Measurements from ENCODE around the gene KRTAP9-6.
"Not testable (repeated sequence)": the region's sequence is repeated elsewhere in the genome, so short reads cannot be mapped to it uniquely, and the experiment has no call there.

The KRTAP9-6 gene

GRCh38 chr17:41265078-41265477 lies at the start of gene KRTAP9-6:
Gene KRTAP9-6, plus strand, starts transcription at chr17:41265378. Its CDS starts 0 bp downstream, at chr17:41265378.
- DNase-seq (ENCODE audit: low read depth in 2 of 3, low spot score in 1 of 3), result no peak

GRCh38 chr17:41215681-41216080 lies 49.5 kb upstream of the KRTAP9-6 start:
- no peak for DNase-seq (ENCODE audit: low read depth in 2 of 3, low spot score in 1 of 3)

- no peak for DNase-seq (ENCODE audit: low read depth in 2 of 3, low spot score in 1 of 3)
Measured at GRCh38 chr17:41223821-41224220, 41.4 kb upstream of the KRTAP9-6 start.

DNA sequence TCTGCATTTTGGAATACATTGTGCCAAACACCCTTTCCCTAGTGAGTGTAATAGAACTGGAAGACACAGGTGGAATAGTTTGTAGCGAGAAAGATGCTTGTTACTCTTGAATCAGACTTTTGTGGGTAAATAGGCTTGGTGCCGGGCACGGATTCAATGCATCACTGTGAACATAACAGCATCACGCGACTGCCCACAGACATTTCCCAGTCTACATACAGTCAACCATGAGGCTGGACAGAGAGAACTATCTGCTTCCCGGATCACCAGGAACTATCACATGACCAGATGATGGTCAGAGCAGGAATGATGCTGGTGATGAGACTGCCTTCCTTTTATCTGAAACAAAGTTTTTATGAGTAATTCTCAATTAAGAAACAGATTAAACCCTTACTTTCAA lies 39.1 kb upstream of the KRTAP9-6 start:
- no peak for DNase-seq (ENCODE audit: low read depth in 2 of 3, low spot score in 1 of 3)

DNA sequence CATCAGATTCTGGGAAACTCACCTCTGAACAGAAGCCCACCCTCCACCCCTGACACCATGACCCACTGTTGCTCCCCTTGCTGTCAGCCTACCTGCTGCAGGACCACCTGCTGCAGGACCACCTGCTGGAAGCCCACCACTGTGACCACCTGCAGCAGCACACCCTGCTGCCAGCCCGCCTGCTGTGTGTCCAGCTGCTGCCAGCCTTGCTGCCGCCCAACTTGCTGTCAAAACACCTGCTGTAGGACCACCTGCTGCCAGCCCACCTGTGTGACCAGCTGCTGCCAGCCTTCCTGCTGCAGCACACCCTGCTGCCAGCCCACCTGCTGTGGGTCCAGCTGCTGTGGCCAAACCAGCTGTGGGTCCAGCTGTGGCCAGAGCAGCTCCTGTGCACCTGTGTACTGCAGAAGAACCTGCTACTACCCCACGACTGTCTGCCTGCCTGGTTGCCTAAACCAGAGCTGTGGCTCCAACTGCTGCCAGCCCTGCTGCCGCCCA lies 38.5 kb upstream of the KRTAP9-6 start, which contains the start of gene KRTAP9-2:
Gene KRTAP9-2, plus strand, starts transcription at position 51 of the 498 bp plus-strand sequence. Its CDS starts 7 bp downstream, at position 58.
- not testable (repeated sequence) for DNase-seq (ENCODE audit: low read depth in 2 of 3, low spot score in 1 of 3)

DNA sequence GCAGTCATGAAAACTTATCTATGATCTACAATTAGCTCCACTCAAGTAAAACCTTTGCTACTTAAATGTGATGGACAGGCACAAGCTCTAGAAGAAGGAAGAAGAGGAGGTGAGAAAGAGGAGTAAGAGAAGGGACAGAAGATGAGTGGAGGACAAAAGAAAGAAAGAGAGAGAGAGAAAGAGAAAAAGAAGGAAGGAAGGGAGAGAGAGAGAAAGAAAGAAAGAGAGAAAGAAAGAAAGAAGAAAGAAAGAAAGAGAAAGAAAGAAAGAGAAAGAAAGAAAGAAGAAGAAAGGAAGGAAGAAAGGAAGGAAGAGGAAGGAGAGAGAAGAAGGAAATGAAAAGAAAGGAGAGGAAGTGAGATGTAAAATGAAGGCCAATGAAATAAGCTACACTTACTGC lies 35.1 kb upstream of the KRTAP9-6 start:
- no peak for DNase-seq (ENCODE audit: low read depth in 2 of 3, low spot score in 1 of 3)

DNA sequence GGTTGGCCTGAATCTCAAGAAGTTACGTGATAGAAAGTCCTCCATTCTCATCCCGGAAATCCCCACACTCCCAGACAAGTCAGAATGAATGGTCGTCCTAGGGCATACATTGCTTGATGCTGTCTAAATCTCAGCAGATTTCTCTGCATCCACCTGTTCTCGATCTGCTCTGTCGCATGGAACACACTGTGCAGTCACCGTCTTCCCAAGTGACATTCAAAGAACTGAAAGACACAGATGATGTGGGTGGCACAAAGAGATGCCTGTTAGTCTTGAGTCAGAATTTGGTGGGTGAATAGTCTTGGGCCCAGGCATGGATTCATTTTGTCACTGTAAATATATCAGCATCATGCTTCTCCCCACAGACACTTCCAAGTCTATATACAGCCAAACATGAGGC lies 33.4 kb upstream of the KRTAP9-6 start:
- DNase-seq (ENCODE audit: low read depth in 2 of 3, low spot score in 1 of 3), result no peak

DNA sequence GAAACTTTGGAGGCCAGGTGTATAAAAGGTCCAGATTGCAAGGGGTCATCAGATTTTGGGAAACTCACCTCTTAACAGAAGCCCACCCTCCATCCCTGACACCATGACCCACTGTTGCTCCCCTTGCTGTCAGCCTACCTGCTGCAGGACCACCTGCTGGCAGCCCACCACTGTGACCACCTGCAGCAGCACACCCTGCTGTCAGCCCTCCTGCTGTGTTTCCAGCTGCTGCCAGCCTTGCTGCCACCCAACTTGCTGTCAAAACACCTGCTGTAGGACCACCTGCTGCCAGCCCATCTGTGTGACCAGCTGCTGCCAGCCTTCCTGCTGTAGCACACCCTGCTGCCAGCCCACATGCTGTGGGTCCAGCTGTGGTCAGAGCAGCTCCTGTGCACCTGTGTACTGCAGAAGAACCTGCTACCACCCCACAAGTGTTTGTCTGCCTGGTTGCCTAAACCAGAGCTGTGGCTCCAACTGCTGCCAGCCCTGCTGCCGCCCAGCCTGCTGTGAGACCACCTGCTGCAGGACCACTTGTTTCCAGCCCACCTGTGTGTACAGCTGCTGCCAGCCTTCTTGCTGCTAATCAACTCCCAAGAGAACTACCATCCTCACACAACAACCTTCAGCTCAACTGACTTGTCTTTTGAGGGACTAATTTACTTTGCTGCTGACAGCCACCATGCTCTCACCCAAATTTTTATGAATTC lies 32.6 kb upstream of the KRTAP9-6 start, which contains the start of gene KRTAP9-3:
Gene KRTAP9-3, plus strand, starts transcription at position 51 of the 707 bp plus-strand sequence. Its CDS starts 53 bp downstream, at position 104.
- DNase-seq (ENCODE audit: low read depth in 2 of 3, low spot score in 1 of 3), result not testable (repeated sequence)

- not testable (repeated sequence) for DNase-seq (ENCODE audit: low read depth in 2 of 3, low spot score in 1 of 3)
Measured at GRCh38 chr17:41237116-41237515, 28.1 kb upstream of the KRTAP9-6 start.

DNA sequence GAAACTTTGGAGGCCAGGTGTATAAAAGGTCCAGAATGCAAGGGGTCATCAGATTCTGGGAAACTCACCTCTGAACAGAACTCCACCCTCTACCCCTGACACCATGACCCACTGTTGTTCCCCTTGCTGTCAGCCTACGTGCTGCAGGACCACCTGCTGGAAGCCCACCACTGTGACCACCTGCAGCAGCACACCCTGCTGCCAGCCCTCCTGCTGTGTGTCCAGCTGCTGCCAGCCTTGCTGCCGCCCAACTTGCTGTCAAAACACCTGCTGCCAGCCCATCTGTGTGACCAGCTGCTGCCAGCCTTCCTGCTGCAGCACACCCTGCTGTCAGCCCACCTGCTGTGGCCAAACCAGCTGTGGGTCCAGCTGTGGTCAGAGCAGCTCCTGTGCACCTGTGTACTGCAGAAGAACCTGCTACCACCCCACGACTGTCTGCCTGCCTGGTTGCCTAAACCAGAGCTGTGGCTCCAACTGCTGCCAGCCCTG lies 27.2 kb upstream of the KRTAP9-6 start, which contains the start of gene KRTAP9-8:
Gene KRTAP9-8, plus strand, starts transcription at position 51 of the 489 bp plus-strand sequence. Its CDS starts 53 bp downstream, at position 104.
- not testable (repeated sequence) for DNase-seq (ENCODE audit: low read depth in 2 of 3, low spot score in 1 of 3)

DNA sequence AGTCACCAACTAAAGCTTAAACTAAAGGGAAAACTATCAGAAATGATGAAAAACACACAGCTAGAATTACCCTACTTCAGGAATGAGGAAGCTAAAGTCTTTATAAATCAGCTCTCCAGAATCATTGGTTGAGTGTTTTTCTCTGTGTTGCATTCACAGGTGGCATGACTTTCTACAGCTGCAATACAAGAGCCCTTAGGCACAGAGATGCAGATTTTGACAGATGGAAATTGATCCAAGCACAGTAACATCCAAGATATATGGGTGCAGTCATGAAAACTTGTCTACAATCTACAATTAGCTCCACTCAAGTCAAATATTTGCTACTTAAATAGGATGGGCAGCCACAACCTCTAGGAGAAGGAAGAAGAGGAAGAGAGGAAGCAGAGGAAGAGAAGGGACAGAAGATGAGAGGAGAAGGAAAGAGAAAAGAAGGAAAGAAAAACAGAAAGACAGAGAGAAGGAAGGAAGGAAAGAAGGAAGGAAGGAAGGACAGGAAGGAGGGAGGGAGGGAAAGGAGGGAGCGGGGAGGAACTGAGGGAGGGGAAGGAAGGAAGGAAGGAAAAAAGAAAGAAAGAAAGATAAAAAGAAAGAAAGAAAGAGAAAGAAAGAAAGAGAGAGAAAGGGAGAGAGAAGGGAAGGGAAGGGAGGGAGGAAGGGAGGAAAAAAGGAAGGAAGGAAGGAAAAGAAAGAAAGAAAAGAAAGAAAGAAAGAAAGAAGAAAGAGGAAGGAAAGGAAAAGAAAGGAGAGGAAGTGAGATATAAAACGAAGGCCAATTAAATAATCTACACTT lies 18.0 kb upstream of the KRTAP9-6 start:
- DNase-seq (ENCODE audit: low read depth in 2 of 3, low spot score in 1 of 3), result not testable (repeated sequence)

DNA sequence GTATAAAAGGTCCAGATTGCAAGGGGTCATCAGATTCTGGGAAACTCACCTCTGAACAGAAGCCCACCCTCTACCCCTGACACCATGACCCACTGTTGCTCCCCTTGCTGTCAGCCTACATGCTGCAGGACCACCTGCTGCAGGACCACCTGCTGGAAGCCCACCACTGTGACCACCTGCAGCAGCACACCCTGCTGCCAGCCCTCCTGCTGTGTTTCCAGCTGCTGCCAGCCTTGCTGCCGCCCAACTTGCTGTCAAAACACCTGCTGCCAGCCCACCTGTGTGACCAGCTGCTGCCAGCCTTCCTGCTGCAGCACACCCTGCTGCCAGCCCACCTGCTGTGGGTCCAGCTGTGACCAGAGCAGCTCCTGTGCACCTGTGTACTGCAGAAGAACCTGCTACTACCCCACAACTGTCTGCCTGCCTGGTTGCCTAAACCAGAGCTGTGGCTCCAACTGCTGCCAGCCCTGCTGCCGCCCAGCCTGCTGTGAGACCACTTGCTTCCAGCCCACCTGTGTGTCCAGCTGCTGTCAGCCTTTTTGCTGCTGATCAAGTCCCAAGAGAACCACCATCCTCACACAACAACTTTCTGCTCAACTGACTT lies 15.4 kb upstream of the KRTAP9-6 start, which contains the start of gene KRTAP9-4:
Gene KRTAP9-4, plus strand, starts transcription at position 51 of the 604 bp plus-strand sequence. Its CDS starts 34 bp downstream, at position 85.
- not testable (repeated sequence) for DNase-seq (ENCODE audit: low read depth in 2 of 3, low spot score in 1 of 3)

- DNase-seq (ENCODE audit: low read depth in 2 of 3, low spot score in 1 of 3), result no peak
Measured at GRCh38 chr17:41251261-41251660, 13.9 kb upstream of the KRTAP9-6 start.

DNA sequence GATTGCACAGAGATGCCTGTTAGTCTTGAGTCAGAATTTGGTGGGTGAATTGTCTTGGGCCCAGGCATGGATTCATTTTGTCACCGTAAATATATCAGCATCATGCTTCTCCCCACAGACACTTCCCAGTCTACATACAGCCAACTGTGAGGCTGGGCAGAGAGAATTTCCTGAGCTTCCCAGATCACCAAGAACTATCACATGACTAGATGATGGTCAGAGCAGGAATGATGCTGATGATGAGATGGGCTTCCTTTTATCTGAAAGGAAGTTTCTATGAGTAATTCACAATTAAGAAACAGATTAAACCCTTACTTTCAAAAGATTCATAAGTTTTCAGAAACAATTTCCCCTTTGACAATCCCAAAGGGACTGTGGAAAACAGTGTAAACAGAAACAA lies 10.3 kb upstream of the KRTAP9-6 start:
- DNase-seq (ENCODE audit: low read depth in 2 of 3, low spot score in 1 of 3), result no peak

- not testable (repeated sequence) for DNase-seq (ENCODE audit: low read depth in 2 of 3, low spot score in 1 of 3)
Measured at GRCh38 chr17:41255381-41256290, 9.5 kb upstream of the KRTAP9-6 start, which contains the start of gene KRTAP9-9. Gene KRTAP9-9, plus strand, starts transcription at chr17:41255384.

DNA sequence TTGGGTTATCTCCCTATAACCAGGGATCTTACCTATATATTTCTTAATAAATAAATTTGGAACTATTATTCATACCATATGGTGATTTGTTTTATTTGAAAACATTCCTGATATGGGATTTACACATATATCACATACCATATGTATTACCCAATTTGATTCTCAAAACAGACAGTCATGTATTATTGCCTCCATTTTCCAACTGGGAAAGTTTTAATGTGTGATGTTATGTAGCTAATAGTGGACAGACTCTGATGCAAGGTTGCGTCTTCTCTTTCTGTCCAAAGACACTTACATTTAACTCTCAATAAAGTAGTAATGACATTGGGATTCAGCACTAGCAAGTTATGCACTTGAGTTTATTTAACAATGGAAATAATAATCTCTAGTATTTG lies 8.9 kb upstream of the KRTAP9-6 start:
- no peak for DNase-seq (ENCODE audit: low read depth in 2 of 3, low spot score in 1 of 3)

GRCh38 chr17:41258406-41258805 lies 6.8 kb upstream of the KRTAP9-6 start:
- DNase-seq (ENCODE audit: low read depth in 2 of 3, low spot score in 1 of 3), result no peak

- no peak for DNase-seq (ENCODE audit: low read depth in 2 of 3, low spot score in 1 of 3)
Measured at GRCh38 chr17:41263212-41263611, 2.0 kb upstream of the KRTAP9-6 start.

GRCh38 chr17:41264599-41264998 lies 579 bp upstream of the KRTAP9-6 start:
- no peak for DNase-seq (ENCODE audit: low read depth in 2 of 3, low spot score in 1 of 3)

- no peak for DNase-seq (ENCODE audit: low read depth in 2 of 3, low spot score in 1 of 3)
Measured at GRCh38 chr17:41267711-41268110, 2.5 kb downstream of the KRTAP9-6 start.

All from stimulated activated CD4-positive, alpha-beta T cell treated with anti-CD3 and anti-CD28 coated beads, Interleukin-12 subunit alpha, Interleukin-12 subunit beta, amount 100 ng/mL, for 48 hours (primary cell).